Small intestine (tissue), 7 donors: ENCODE results near the gene FTCD. TPM values are rescaled to one million over a fixed set of nuclear protein-coding genes. Genes with fewer than 3 reads are reported as not detected.

ENCODE experiments used
- DNase-seq, 2 donors: peaks; one replicate each; pipeline versions ENCODE4 v3.0.0 to v3.0.0-alpha.2; 2013
- FAIRE-seq: peaks from 2 replicates; lab custom pipeline; 2012; peaks lifted over from hg19 to GRCh38; lab: Jason Lieb, UNC
- H3K27ac ChIP-seq, 3 donors: one replicate each; pipeline ENCODE4 v1.5.1; 2013; ENCODE audit warnings: low read length in 2 of 3, mild to moderate bottlenecking in 2 of 3, control low read depth in 1 of 3, inconsistent platforms in 1 of 3, low read depth in 1 of 3, moderate library complexity in 1 of 3
- H3K27me3 ChIP-seq, 3 donors: one replicate each; pipeline ENCODE4 v1.6.1; 2013; ENCODE audit warnings: low read length in 3 of 3, inconsistent platforms in 1 of 3; ENCODE audit not compliant: control insufficient read depth in 3 of 3, insufficient read depth in 3 of 3
- H3K36me3 ChIP-seq, 3 donors: one replicate each; pipeline ENCODE4 v1.6.1; 2013; ENCODE audit warnings: low read length in 3 of 3, inconsistent platforms in 1 of 3, low read depth in 1 of 3, mild to moderate bottlenecking in 1 of 3, moderate library complexity in 1 of 3; ENCODE audit not compliant: control insufficient read depth in 3 of 3, insufficient read depth in 2 of 3
- H3K4me1 ChIP-seq, 3 donors: one replicate each; pipeline ENCODE4 v1.6.1; 2013; ENCODE audit warnings: low read length in 2 of 3, inconsistent platforms in 1 of 3, low read depth in 1 of 3, mild to moderate bottlenecking in 1 of 3, moderate library complexity in 1 of 3; ENCODE audit not compliant: control insufficient read depth in 3 of 3, insufficient read depth in 2 of 3
- H3K4me3 ChIP-seq, 3 donors: one replicate each; pipeline ENCODE4 v1.5.1; 2013; ENCODE audit warnings: low read length in 3 of 3, control low read depth in 1 of 3, inconsistent platforms in 1 of 3, low read depth in 1 of 3, mild to moderate bottlenecking in 1 of 3, moderate library complexity in 1 of 3
- H3K9me3 ChIP-seq, 2 donors: one replicate each; pipeline ENCODE4 v1.6.1; 2013; ENCODE audit warnings: low read depth in 1 of 2, low read length in 1 of 2; ENCODE audit not compliant: control insufficient read depth in 2 of 2, insufficient read depth in 1 of 2
- WGBS, 3 donors: extraction: QIAGEN DNeasy Blood & Tissue Kit; methylation state at CpG; one replicate each; pipeline ENCODE4 v1.1.7; 2013; 5-methylcytosine and 5-hydroxymethylcytosine counted together
- polyA plus RNA-seq, 4 donors: library from polyadenylated mRNA; stranded (reverse) in 3 of 4; unstranded in 1 of 4; fragments of 200-250 nt in 3 of 4; fragments of 120-200 nt in 1 of 4; gene quantifications; one replicate each; pipeline versions ENCODE4 v1.2.1 to v1.2.3, GENCODE V29; 2013
- donor health status: healthy with polysubstance abuse.
- donor health status: control.
- donor health status: control.
- donor health status: Bipolar disorder and iron deficiency.
- donor health status: healthy.

Gene FTCD
- polyA plus RNA-seq, 4 donors: 0.31 to 71.8 (median 39.0) TPM

DNA sequence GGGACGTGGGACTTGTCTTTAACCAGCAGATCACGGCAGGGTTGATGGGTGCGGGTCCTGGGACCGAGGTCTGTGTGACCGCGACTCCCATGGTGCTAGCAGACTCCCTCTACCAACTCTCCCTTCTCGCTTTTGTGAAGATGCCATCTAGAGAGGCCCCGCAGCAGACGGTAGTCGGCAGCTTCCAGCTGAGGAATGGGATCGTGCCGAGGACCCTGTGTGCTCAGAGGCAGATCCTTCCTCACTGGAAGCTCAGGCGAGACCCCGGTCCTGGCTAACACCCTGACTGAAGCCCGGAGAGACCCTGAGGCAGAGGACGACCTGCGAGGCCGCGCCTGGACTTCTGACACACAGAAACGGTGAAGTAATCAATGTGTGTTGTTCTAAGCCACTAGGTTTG, 41.4 kb upstream of the FTCD start:
- DNase-seq (peak in 1 of 2 donors; percentile 57), FAIRE-seq (no peak)
- Histone ChIP-seq H3K36me3 (peaks cover 1 to 37% (median 8%) of the 10 kb centered on the region in 3 donors), H3K9me3 (no peaks in the 10 kb centered on the region), H3K27ac (no peak overlapping the region), H3K4me1 (no peaks in the 10 kb centered on the region), H3K4me3 (no peak overlapping the region), H3K27me3 (no peaks in the 10 kb centered on the region)
- WGBS, 3 donors: 74 to 87% (median 77%) methylated on average over 20 of the region's 20 CpGs

DNA sequence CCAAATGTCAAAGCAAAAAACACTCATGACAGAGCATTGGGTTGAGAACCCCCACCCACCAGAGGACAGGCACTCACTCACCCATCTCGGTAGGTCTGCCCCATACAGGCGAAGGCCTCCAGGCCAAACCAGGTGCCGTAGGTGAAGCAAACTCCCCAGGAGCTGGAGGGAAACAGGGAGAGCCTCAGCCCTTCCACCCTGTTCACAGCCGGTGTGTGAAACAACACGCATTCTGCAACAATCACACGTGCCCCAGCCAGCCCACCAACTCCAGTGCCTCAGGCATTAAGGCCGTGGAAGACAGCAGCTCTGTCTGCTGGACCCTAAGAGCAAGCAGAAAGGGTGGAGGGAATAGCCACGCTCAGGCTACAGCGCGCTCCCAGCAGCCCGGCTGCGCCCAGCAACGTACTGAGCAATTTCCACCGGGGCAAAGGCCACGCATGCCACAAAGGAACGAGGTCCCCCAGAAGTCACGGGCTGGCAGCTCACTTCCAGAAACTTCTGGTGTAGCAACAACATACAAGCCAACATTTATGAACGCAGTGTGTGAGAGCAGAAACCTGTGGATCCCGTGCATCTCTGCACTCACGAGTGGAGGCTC, 40.3 kb upstream of the FTCD start:
- peaks cover 1 to 46% (median 10%) of the 10 kb centered on the region in 3 donors for H3K36me3 ChIP-seq
- no peak overlapping the region for H3K4me3 ChIP-seq
- H3K4me1 ChIP-seq: no peaks in the 10 kb centered on the region
- no peak for FAIRE-seq
- DNase-seq: no peak
- H3K27me3 ChIP-seq: no peaks in the 10 kb centered on the region
- no peak overlapping the region for H3K27ac ChIP-seq
- 89 to 91% (median 91%) methylated on average over 20 of the region's 20 CpGs for WGBS, 3 donors
- H3K9me3 ChIP-seq: no peaks in the 10 kb centered on the region

- Histone ChIP-seq H3K27me3 (no peaks in the 10 kb centered on the region), H3K4me1 (no peaks in the 10 kb centered on the region), H3K4me3 (no peak overlapping the region), H3K36me3 (peaks cover 1 to 50% (median 10%) of the 10 kb centered on the region in 3 donors), H3K27ac (no peak overlapping the region), H3K9me3 (no peaks in the 10 kb centered on the region)
- DNase-seq (no peak), FAIRE-seq (no peak)
- WGBS, 3 donors: 92 to 97% (median 93%) methylated on average over 34 of the region's 34 CpGs
Observed at GRCh38 chr21:46194374-46195334, 39.3 kb upstream of the FTCD start.

GRCh38 chr21:46193829-46194373, 38.5 kb upstream of the FTCD start:
- DNase-seq (no peak), FAIRE-seq (no peak)
- Histone ChIP-seq H3K4me1 (peaks cover 0 to 5% (median 0%) of the 10 kb centered on the region in 3 donors), H3K27me3 (no peaks in the 10 kb centered on the region), H3K4me3 (no peak overlapping the region), H3K27ac (no peak overlapping the region), H3K36me3 (peaks cover 1 to 53% (median 7%) of the 10 kb centered on the region in 3 donors), H3K9me3 (no peaks in the 10 kb centered on the region)
- 96 to 97% (median 97%) methylated on average over 10 of the region's 10 CpGs for WGBS, 3 donors

- no peaks in the 10 kb centered on the region for H3K27me3 ChIP-seq
- FAIRE-seq (no peak), DNase-seq (no peak)
- no peaks in the 10 kb centered on the region for H3K9me3 ChIP-seq
- H3K27ac ChIP-seq: no peak overlapping the region
- H3K4me1 ChIP-seq: peaks cover 0 to 6% (median 0%) of the 10 kb centered on the region in 3 donors
- no peak overlapping the region for H3K4me3 ChIP-seq
- H3K36me3 ChIP-seq: peaks cover 1 to 51% (median 7%) of the 10 kb centered on the region in 3 donors
- 93 to 94% (median 93%) methylated on average over 17 to 20 of the region's 20 CpGs for WGBS, 3 donors
Observed at GRCh38 chr21:46191686-46192575, 36.6 kb upstream of the FTCD start.

DNA sequence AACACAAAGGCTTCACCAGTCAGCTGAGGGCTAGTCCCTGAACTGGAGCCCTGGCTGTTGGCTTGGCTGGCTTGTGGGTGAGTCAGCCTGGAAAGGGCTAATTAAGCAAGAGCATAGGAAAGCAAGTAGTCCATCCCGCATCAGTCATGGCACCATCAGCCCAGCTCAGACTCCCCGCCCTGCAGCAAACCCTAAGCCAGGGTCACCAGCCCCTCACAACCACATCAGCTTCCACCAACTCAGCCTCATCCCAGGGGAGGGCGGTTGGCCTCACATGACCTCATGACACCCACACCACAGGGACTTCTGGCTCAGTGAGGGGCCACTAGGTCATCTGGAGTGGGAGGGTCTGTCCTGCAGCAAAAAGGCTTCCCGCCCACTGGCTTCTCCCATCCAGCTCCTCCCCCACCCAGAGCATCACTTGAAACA, 35.9 kb upstream of the FTCD start:
- H3K36me3 ChIP-seq: peaks cover 1 to 47% (median 7%) of the 10 kb centered on the region in 3 donors
- no peak for FAIRE-seq

GRCh38 chr21:46190491-46191131, 35.2 kb upstream of the FTCD start:
- Histone ChIP-seq H3K36me3 (peaks cover 1 to 42% (median 7%) of the 10 kb centered on the region in 3 donors), H3K27me3 (no peaks in the 10 kb centered on the region), H3K9me3 (no peaks in the 10 kb centered on the region), H3K4me1 (peaks cover 0 to 6% (median 0%) of the 10 kb centered on the region in 3 donors), H3K4me3 (no peak overlapping the region), H3K27ac (no peak overlapping the region)
- no peak for FAIRE-seq
- 93 to 96% (median 95%) methylated on average over 15 of the region's 15 CpGs for WGBS, 3 donors
- DNase-seq: no peak

More for the DNA sequence above, 35.9 kb upstream of the FTCD start:
- DNase-seq: no peak
- Histone ChIP-seq H3K27ac (no peak overlapping the region), H3K9me3 (no peaks in the 10 kb centered on the region), H3K4me1 (peaks cover 0 to 6% (median 0%) of the 10 kb centered on the region in 3 donors), H3K4me3 (no peak overlapping the region), H3K27me3 (no peaks in the 10 kb centered on the region)
- 87 to 97% (median 96%) methylated on average over 4 of the region's 4 CpGs for WGBS, 3 donors
